ENCODE data around the gene STK40.

GRCh38 chr1:36359911-36360550, 25.7 kb downstream of the STK40 start:
- TF ChIP-seq POLR2AphosphoS5 (IDR thresholded peaks at IDR 0.05): peak; percentile 56 to 58
- TF ChIP-seq CTCF (IDR thresholded peaks at IDR 0.05): no peak
- no peak for TF ChIP-seq POLR2A (IDR thresholded peaks at IDR 0.05)
- peak in 1 of 4 donors; percentile 5 for TF ChIP-seq EP300 (IDR thresholded peaks at IDR 0.05)

All from upper lobe of left lung (tissue), 4 donors.